ENCODE data around the gene TMC8.

DNA sequence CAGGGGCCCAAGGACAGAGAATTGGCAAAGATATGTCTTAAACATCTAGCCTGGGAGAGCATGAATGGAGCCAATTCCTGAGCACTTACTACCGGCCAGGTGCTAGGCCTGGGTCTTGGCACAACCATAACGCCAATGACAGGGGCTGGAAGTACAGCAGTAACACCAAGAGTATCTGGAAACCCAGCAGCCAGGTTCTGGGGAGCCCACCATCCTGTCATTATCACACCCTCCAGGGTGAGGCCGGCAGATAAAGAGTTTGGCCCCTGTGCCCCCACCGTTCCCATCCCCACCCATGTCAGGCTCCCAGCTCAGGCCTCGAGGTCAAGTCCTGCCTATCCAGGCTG is 508 bp upstream of the TMC8 start:
- TF ChIP-seq FOXM1 (IDR thresholded peaks at IDR 0.05; ENCODE audit: borderline replicate concordance, low read depth) (no peak), REST (IDR thresholded peaks at IDR 0.05; ENCODE audit: low read depth) (no peak), TEAD4 (IDR thresholded peaks at IDR 0.05) (no peak), TAF1 (IDR thresholded peaks at IDR 0.05; ENCODE audit: low read depth) (no peak), TCF12 (IDR thresholded peaks at IDR 0.05; ENCODE audit: low read depth) (no peak), YY1 (IDR thresholded peaks at IDR 0.05; ENCODE audit: low read depth) (no peak), MAX (IDR thresholded peaks at IDR 0.05) (no peak), CEBPB (IDR thresholded peaks at IDR 0.05) (no peak)

Data from Ishikawa (cell line).